Keratinocyte (primary cell): ENCODE measurements around the gene JOSD2.

Experiments
- CTCF ChIP-seq, 3 experiments: IDR thresholded peaks in 1 of 3; conservative IDR thresholded peaks in 1 of 3; optimal IDR thresholded peaks in 1 of 3; 2 replicates in 2 of 3; 3 replicates in 1 of 3; pipeline versions ENCODE3 to v1.5.1; 2011; ENCODE audit warnings: low read length in 3 of 3, mild to moderate bottlenecking in 3 of 3, moderate library complexity in 2 of 3, control low read depth in 1 of 3, inconsistent platforms in 1 of 3; ENCODE audit not compliant: insufficient read depth in 2 of 3; ENCODE audit errors: extremely low read depth in 1 of 3
- EZH2 ChIP-seq: IDR thresholded peaks from one replicate; pipeline ENCODE4 v1.6.1; 2012; ENCODE audit warnings: inconsistent platforms, mild to moderate bottlenecking, low read length, moderate library complexity

GRCh38 chr19:50478901-50479715, 31.9 kb downstream of the JOSD2 start:
- TF ChIP-seq CTCF (optimal IDR thresholded peaks at IDR 0.05 in 1 of 3, IDR thresholded peaks at IDR 0.05 in 1 of 3, conservative IDR thresholded peaks at IDR 0.05 in 1 of 3; ENCODE audit: extremely low read depth in 1 of 3, insufficient read depth in 2 of 3, low read length in 3 of 3) (peak; percentile 43 to 70 (median 55)), EZH2 (no peak)
